H9 (cell line): Measurements from ENCODE around the gene GAS1. TPM values are rescaled to one million over a fixed set of nuclear protein-coding genes. Genes with fewer than 3 reads are reported as not detected.

Experiments
- DNase-seq: peaks from one replicate; pipeline ENCODE4 v3.0.0-alpha.2; 2017
- H2AFZ ChIP-seq: one replicate; pipeline ENCODE4 v1.6.1; 2013; ENCODE audit warnings: mild to moderate bottlenecking, low read length, control low read depth, moderate library complexity
- H2AK5ac ChIP-seq: 2 replicates; pipeline ENCODE4 v1.6.1; 2013; ENCODE audit warnings: low read length, control low read depth, mixed read lengths; ENCODE audit not compliant: insufficient read length
- H2BK120ac ChIP-seq: one replicate; pipeline ENCODE4 v1.6.1; 2013; ENCODE audit warnings: low read depth, mild to moderate bottlenecking, low read length, control low read depth, inconsistent platforms; ENCODE audit not compliant: poor library complexity, severe bottlenecking
- H2BK12ac ChIP-seq: 2 replicates; pipeline ENCODE4 v1.6.1; 2013; ENCODE audit warnings: low read length, control low read depth, mixed read lengths, low read depth; ENCODE audit not compliant: insufficient read length
- H2BK15ac ChIP-seq: 2 replicates; pipeline ENCODE4 v1.6.1; 2013; ENCODE audit warnings: low read depth, low read length, control low read depth
- H2BK20ac ChIP-seq: one replicate; pipeline ENCODE4 v1.6.1; 2013; ENCODE audit warnings: low read depth, mild to moderate bottlenecking, low read length, control low read depth, inconsistent platforms; ENCODE audit not compliant: poor library complexity, severe bottlenecking
- H2BK5ac ChIP-seq: 2 replicates; pipeline ENCODE4 v1.6.1; 2013; ENCODE audit warnings: low read length, control low read depth, mixed read lengths; ENCODE audit not compliant: insufficient read length
- H3K14ac ChIP-seq: 2 replicates; pipeline ENCODE4 v1.6.1; 2013; ENCODE audit warnings: low read length, control low read depth; ENCODE audit not compliant: insufficient read depth
- H3K18ac ChIP-seq: 2 replicates; pipeline ENCODE4 v1.6.1; 2013; ENCODE audit warnings: low read depth, mild to moderate bottlenecking, mixed read lengths, low read length, control low read depth; ENCODE audit not compliant: insufficient read length
- H3K23ac ChIP-seq: 2 replicates; pipeline ENCODE4 v1.6.1; 2013; ENCODE audit warnings: low read length, control low read depth, mixed read lengths, low read depth; ENCODE audit not compliant: insufficient read length
- H3K23me2 ChIP-seq: 2 replicates; pipeline ENCODE4 v1.6.1; 2013; ENCODE audit warnings: low read depth, mild to moderate bottlenecking, mixed read lengths, low read length, control low read depth; ENCODE audit not compliant: insufficient read length, poor library complexity, severe bottlenecking
- H3K27ac ChIP-seq: 2 replicates; pipeline ENCODE4 v1.5.1; 2013; ENCODE audit warnings: low read length, control low read depth, mixed read lengths, low read depth; ENCODE audit not compliant: insufficient read length
- H3K27me3 ChIP-seq: 2 replicates; pipeline ENCODE4 v1.6.1; 2013; ENCODE audit warnings: low read length, control low read depth, inconsistent platforms; ENCODE audit not compliant: insufficient read depth
- H3K4ac ChIP-seq: 2 replicates; pipeline ENCODE4 v1.6.1; 2013; ENCODE audit warnings: low read depth, mild to moderate bottlenecking, control low read depth, inconsistent platforms, low read length, moderate library complexity
- H3K4me1 ChIP-seq: 2 replicates; pipeline ENCODE4 v1.6.1; 2013; ENCODE audit warnings: low read length, control low read depth, inconsistent platforms; ENCODE audit not compliant: insufficient read depth
- H3K4me2 ChIP-seq: 2 replicates; pipeline ENCODE4 v1.6.1; 2013; ENCODE audit warnings: low read length, control low read depth, mixed read lengths; ENCODE audit not compliant: insufficient read length, insufficient read depth
- H3K56ac ChIP-seq: 2 replicates; pipeline ENCODE4 v1.6.1; 2013; ENCODE audit warnings: low read depth, mild to moderate bottlenecking, mixed read lengths, low read length, control low read depth; ENCODE audit not compliant: insufficient read length
- H3K79me1 ChIP-seq: 2 replicates; pipeline ENCODE4 v1.6.1; 2013; ENCODE audit warnings: low read depth, mild to moderate bottlenecking, moderate library complexity, low read length, control low read depth, inconsistent platforms; ENCODE audit not compliant: insufficient read depth, poor library complexity, severe bottlenecking
- H3K79me2 ChIP-seq: 2 replicates; pipeline ENCODE4 v1.6.1; 2013; ENCODE audit warnings: low read length, control low read depth, inconsistent platforms; ENCODE audit not compliant: insufficient read depth
- H3K9ac ChIP-seq: 2 replicates; pipeline ENCODE4 v1.6.1; 2013; ENCODE audit warnings: low read length, control low read depth, mixed read lengths; ENCODE audit not compliant: insufficient read length; ENCODE audit errors: extremely low read depth
- H3K9me3 ChIP-seq: one replicate; pipeline ENCODE4 v1.6.1; 2013; ENCODE audit warnings: low read depth, low read length, inconsistent platforms; ENCODE audit not compliant: control insufficient read depth
- H3T11ph ChIP-seq: one replicate; pipeline ENCODE4 v1.6.1; 2013; ENCODE audit warnings: mild to moderate bottlenecking, low read length, control low read depth, inconsistent platforms
- H4K20me1 ChIP-seq: one replicate; pipeline ENCODE4 v1.6.1; 2013; ENCODE audit not compliant: control insufficient read depth, insufficient read length, insufficient read depth
- H4K5ac ChIP-seq: 2 replicates; pipeline ENCODE4 v1.6.1; 2013; ENCODE audit warnings: low read depth, mild to moderate bottlenecking, mixed read lengths, low read length, control low read depth; ENCODE audit not compliant: insufficient read length
- H4K8ac ChIP-seq: replicated peaks from 2 replicates; pipeline ENCODE4 v1.6.1; 2013; ENCODE audit warnings: low read length, control low read depth, mixed read lengths, low read depth; ENCODE audit not compliant: insufficient read length
- H4K91ac ChIP-seq: 2 replicates; pipeline ENCODE4 v1.6.1; 2013; ENCODE audit warnings: low read depth, mild to moderate bottlenecking, moderate library complexity, mixed read lengths, low read length, control low read depth; ENCODE audit not compliant: insufficient read length
- H3K27ac Mint-ChIP-seq, 3 experiments: 2 replicates in 2 of 3; 3 replicates in 1 of 3; pipeline ENCODE4 v1.8.0; 2020 to 2021; ENCODE audit warnings: mixed read lengths in 3 of 3, mild to moderate bottlenecking in 1 of 3, moderate library complexity in 1 of 3
- H3K27me3 Mint-ChIP-seq: 2 replicates; pipeline ENCODE4 v1.8.0; 2021; ENCODE audit warnings: low read depth, mild to moderate bottlenecking, moderate library complexity, mixed read lengths
- H3K36me3 Mint-ChIP-seq, 3 experiments: 2 replicates in 2 of 3; 3 replicates in 1 of 3; pipeline ENCODE4 v1.8.0; 2020 to 2021; ENCODE audit warnings: low read depth in 3 of 3, mixed read lengths in 3 of 3; ENCODE audit not compliant: insufficient read depth in 1 of 3
- H3K4me1 Mint-ChIP-seq, 2 experiments: 2 replicates each; pipeline ENCODE4 v1.8.0; 2020; ENCODE audit warnings: mixed read lengths in 2 of 2
- H3K4me3 Mint-ChIP-seq, 2 experiments: 2 replicates in 1 of 2; 3 replicates in 1 of 2; pipeline ENCODE4 v1.8.0; 2020 to 2021; ENCODE audit warnings: mild to moderate bottlenecking in 2 of 2, mixed read lengths in 2 of 2, moderate library complexity in 1 of 2
- H3K9me3 Mint-ChIP-seq, 2 experiments: 2 replicates in 1 of 2; 3 replicates in 1 of 2; pipeline ENCODE4 v1.8.0; 2020; ENCODE audit warnings: mild to moderate bottlenecking in 2 of 2, mixed read lengths in 2 of 2, moderate library complexity in 1 of 2
- WGBS: extraction: QIAGEN DNeasy Blood & Tissue Kit; methylation state at CpG from one replicate; pipeline ENCODE4 v1.1.7; 2013; ENCODE audit warnings: missing lambda C conversion rate, low lambda C conversion rate, mixed read lengths; ENCODE audit not compliant: insufficient read length; ENCODE audit errors: extremely low coverage; 5-methylcytosine and 5-hydroxymethylcytosine counted together
- total RNA-seq: library from RNA; stranded (reverse); gene quantifications from 2 replicates; pipeline ENCODE4 v1.2.1, GENCODE V29; 2021
- TF ChIP-seq, protein P1 (sequence below): fragments of 200-600 bp; sonication (generic); conservative IDR thresholded peaks from 3 replicates; pipeline ENCODE4 v1.8.0; 2021; ENCODE audit warnings: antibody characterized with exemption, mild to moderate bottlenecking

The GAS1 gene
- total RNA-seq, 1 experiment from 2014 or later: 2.3 TPM

DNA sequence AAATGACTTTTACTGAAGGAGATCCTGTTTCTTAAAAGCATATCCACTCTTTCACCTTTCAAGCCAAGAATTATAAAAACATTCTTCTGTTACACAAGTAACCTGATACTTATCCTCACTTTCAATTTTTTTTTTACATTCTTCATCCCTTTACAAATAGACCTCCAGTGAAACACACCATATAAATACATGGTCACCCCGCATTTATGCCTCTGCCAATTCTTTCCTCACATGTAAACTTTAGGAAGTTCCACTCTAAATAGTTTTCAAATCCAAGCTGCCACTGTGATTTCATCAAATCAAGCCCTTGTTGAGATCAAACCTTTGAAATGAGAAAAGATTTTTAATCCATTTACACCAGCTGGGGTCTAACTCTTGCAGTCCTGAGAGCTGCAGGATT, 40.0 kb downstream of the GAS1 start:
- H3K79me2 ChIP-seq: no peaks in the 10 kb centered on the region
- no peak overlapping the region for H3K23ac ChIP-seq
- H3K4ac ChIP-seq: no peak overlapping the region
- H3T11ph ChIP-seq: no peak overlapping the region
- no peak overlapping the region for H3K18ac ChIP-seq
- no peaks in the 10 kb centered on the region for H3K9me3 ChIP-seq
- Mint-ChIP-seq H3K4me1 (peaks cover 17 to 23% of the 10 kb centered on the region in 2 experiments), H3K36me3 (peaks cover 1 to 14% (median 1%) of the 10 kb centered on the region in 3 experiments; a peak in 5 of 7 replicates), H3K4me3 (no peak overlapping the region), H3K27me3 (peaks cover 43% of the 10 kb centered on the region), H3K27ac (no peak overlapping the region), H3K9me3 (peaks cover 13 to 18% of the 10 kb centered on the region in 2 experiments)
- H2BK15ac ChIP-seq: no peak overlapping the region
- peaks cover 1% of the 10 kb centered on the region; the same call in 1 of the 2 replicates for H3K27me3 ChIP-seq
- TF ChIP-seq, protein P1, sequence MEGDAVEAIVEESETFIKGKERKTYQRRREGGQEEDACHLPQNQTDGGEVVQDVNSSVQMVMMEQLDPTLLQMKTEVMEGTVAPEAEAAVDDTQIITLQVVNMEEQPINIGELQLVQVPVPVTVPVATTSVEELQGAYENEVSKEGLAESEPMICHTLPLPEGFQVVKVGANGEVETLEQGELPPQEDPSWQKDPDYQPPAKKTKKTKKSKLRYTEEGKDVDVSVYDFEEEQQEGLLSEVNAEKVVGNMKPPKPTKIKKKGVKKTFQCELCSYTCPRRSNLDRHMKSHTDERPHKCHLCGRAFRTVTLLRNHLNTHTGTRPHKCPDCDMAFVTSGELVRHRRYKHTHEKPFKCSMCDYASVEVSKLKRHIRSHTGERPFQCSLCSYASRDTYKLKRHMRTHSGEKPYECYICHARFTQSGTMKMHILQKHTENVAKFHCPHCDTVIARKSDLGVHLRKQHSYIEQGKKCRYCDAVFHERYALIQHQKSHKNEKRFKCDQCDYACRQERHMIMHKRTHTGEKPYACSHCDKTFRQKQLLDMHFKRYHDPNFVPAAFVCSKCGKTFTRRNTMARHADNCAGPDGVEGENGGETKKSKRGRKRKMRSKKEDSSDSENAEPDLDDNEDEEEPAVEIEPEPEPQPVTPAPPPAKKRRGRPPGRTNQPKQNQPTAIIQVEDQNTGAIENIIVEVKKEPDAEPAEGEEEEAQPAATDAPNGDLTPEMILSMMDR: no peak
- no peak overlapping the region for H3K27ac ChIP-seq
- no peak overlapping the region for H3K14ac ChIP-seq
- H3K4me1 ChIP-seq: no peaks in the 10 kb centered on the region
- peaks cover 5% of the 10 kb centered on the region for H3K23me2 ChIP-seq
- no peaks in the 10 kb centered on the region for H4K20me1 ChIP-seq
- no peaks in the 10 kb centered on the region for H3K79me1 ChIP-seq
- H3K56ac ChIP-seq: no peak overlapping the region
- no peak overlapping the region for H4K8ac ChIP-seq
- H4K5ac ChIP-seq: no peak overlapping the region
- DNase-seq: no peak
- H3K4me2 ChIP-seq: no peak overlapping the region
- no peak overlapping the region for H2BK20ac ChIP-seq
- WGBS: no CpG with 5 or more reads among the region's 1 CpG
- H2BK5ac ChIP-seq: no peak overlapping the region
- no peak overlapping the region for H2BK12ac ChIP-seq
- no peak overlapping the region for H3K9ac ChIP-seq
- no peak overlapping the region for H2AFZ ChIP-seq
- H2AK5ac ChIP-seq: no peak overlapping the region
- no peak overlapping the region for H2BK120ac ChIP-seq
- no peak overlapping the region for H4K91ac ChIP-seq
